GM19372 (cell line): ENCODE data around the gene DPYSL4.

ENCODE experiments used
- ATAC-seq: cut with Tn5 transposase; IDR thresholded peaks from one replicate; pipeline ENCODE4 v1.9.1; 2021; ENCODE audit warnings: mild to moderate bottlenecking, low read depth, moderate library complexity; ENCODE audit not compliant: unreplicated experiment

The DPYSL4 gene

GRCh38 chr10:132175907-132176581 lies 10.7 kb upstream of the DPYSL4 start:
- no peak for ATAC-seq

- no peak for ATAC-seq
These were observed 9.9 kb upstream of the DPYSL4 start for GRCh38 chr10:132176623-132177500.

- ATAC-seq = no peak
These were observed 8.7 kb upstream of the DPYSL4 start for GRCh38 chr10:132178046-132178445.

GRCh38 chr10:132178672-132179545 lies 7.8 kb upstream of the DPYSL4 start:
- no peak for ATAC-seq

DNA sequence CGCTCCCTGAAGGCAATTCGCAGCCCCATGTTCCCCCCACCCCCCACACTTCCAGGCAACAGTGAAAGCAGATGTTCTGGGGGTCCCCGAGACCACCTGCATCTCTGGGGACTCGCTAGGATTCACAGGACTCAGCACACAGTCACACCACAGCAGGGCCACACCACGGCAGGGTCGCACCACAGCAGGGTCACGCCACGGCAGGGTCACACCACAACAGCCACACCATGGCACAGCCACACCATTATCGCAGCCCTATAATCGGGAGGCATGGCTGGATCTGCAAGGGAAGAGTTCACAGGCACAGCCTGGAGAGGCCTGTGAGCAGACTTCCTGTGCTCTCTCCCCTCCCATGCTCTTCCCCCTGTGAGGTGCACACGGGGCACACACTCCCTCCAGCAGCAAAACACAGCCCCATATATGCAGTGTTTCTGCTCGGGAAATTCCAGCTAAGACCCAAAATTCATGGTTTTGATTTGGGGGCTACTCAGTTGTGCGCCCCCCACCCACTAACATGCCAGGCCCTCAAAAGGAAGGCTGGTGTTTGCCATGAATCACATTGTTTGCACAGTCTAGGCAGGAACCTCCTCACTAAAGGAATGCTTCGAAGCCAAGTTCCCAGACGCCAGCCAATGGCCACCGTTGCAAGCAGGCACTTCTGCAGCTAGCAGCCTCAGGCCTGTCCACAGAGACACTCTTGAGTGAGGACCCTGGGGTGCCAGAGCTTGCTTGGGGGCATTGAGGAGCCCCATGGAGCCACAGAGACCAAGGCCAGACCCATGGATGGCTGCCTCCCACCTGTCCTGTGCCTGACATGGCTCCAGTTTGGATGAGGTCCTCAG lies 7.0 kb upstream of the DPYSL4 start:
- ATAC-seq = no peak

GRCh38 chr10:132180736-132181135 lies 6.0 kb upstream of the DPYSL4 start:
- ATAC-seq = no peak

- no peak for ATAC-seq
These were observed 4.9 kb upstream of the DPYSL4 start for GRCh38 chr10:132181691-132182425.

DNA sequence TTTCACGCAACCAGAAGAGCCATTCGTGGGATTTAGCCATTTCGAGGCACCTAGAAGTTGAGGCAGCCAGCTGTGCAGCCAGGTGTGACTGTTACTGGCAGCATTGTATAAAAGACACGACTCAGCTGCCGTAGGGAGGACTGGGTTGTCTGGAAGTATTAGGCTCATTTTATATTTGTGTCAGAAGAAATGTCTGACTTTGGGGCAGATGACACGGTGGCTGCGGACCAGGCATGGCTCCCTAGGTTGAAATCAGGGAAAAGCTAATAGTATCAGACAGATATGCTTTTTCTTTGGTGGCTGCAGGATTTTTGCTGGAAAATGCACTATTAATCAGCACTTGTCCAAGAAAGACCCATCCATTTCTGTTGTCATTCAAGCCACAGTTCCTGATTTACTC lies 4.2 kb upstream of the DPYSL4 start:
- no peak for ATAC-seq

DNA sequence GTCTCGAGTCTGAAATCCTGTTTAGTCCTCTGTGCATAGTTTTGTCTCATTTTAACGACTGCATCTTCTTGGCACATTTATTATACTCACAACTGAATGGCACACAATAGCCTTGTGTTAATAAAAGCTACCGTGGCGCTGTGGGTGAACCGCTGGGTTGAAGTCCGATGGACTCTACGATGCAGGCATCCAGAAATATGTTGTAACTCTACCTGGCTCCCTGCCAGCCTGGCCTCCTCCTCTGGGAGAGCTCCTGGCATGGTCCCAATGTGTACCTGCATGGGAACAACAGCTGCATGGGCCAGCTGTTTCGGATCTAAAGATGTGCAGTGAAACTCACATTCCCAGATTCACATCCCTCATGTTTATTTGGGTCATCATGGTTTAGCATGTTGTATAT lies 3.7 kb upstream of the DPYSL4 start:
- ATAC-seq = no peak

DNA sequence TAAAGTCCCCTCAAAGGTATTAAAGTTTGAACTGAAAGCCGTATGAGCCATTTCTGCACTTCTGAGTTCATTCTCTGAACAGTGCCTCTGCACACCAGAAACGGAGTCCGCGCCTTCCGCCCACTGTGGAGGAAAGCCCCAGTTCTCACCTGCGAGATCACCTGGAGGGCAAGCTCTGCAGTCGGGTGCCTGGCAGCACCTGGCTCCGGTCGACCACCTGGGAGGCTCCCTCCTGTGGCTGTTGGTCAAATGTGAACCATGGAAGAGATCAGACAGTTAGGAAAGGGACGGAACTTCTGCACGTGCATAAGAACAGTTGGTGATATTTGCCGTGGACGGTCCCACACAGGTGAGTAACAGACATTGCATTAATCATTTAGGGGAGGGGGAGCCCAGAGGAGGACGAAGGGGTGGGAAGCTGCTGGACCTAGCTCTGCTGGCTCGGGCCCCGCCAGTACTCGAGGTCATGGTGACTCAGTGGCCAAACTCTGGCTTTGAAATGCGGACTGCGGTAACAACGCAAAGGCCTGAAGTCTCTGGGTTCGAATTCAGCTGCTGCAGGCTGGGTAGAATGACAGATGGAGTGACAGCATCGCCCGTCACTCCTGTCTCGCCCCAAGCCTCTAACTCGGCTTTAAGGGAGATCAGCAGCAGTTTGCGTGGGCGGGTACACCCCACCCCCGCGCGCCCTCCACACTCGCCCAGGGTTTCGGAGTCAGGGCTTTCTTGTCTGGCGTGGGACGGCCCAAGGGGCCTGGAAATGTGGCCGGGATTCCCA lies 1.7 kb upstream of the DPYSL4 start:
- no peak for ATAC-seq

- no peak for ATAC-seq
These were observed 904 bp upstream of the DPYSL4 start for GRCh38 chr10:132185601-132186487.

DNA sequence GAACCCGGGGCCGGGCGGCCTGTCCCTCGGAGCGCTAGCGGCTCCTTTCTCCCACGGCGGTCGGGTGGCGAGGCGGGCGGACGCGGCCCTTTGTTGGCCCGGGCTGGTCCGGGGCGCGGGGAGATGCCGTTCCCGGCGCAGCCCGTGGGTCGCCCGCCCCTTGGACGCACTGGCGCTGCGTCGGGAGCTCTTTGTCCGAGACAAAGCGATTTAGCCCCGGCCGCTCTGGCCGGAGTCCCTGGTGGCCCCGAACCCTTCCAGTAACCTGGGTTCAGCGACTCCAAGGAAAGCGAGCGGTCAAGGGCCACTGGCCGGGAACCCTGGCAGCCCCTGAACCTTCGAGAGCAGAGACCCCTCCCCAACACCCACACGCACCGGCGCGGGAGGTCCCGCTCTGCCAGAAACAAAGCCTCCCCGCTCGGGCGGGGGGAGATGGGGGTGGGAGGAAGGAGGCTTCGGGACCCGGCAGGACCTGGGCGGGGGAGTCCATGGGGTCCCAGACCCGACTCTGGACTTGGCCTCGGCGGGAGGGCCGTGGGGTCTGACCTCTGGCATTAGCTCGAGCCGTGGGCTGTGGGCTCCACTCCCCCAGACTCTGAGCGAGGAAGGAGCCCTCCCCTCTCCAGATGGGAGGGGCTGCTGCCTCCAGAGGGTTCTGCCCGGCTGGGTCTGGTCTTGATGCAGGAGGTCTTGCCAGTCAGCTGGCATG lies 836 bp downstream of the DPYSL4 start:
- no peak for ATAC-seq

- no peak for ATAC-seq
These were observed 1.6 kb downstream of the DPYSL4 start for GRCh38 chr10:132188331-132188730.

DNA sequence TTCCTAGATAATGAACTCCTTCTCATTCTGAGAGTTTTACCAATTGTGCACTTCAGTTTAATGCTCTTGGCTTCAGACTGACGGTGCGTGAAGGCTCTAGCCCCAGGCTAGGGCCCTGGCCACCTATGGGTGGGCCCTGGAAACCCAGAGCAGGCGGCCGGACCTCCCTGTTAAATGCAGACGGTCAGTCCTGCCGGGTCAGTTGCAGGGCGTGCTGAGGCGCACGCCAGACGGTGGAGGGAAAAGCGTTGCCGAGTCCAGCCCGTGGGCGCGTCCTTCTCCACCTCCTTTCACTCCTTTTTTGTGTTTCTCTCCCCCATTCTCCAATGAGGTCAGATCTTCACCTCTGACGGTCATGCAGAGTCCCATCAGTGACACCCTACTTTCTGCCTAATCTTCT lies 2.3 kb downstream of the DPYSL4 start:
- ATAC-seq = no peak

- ATAC-seq = no peak
These were observed 3.2 kb downstream of the DPYSL4 start for GRCh38 chr10:132189810-132190422.

DNA sequence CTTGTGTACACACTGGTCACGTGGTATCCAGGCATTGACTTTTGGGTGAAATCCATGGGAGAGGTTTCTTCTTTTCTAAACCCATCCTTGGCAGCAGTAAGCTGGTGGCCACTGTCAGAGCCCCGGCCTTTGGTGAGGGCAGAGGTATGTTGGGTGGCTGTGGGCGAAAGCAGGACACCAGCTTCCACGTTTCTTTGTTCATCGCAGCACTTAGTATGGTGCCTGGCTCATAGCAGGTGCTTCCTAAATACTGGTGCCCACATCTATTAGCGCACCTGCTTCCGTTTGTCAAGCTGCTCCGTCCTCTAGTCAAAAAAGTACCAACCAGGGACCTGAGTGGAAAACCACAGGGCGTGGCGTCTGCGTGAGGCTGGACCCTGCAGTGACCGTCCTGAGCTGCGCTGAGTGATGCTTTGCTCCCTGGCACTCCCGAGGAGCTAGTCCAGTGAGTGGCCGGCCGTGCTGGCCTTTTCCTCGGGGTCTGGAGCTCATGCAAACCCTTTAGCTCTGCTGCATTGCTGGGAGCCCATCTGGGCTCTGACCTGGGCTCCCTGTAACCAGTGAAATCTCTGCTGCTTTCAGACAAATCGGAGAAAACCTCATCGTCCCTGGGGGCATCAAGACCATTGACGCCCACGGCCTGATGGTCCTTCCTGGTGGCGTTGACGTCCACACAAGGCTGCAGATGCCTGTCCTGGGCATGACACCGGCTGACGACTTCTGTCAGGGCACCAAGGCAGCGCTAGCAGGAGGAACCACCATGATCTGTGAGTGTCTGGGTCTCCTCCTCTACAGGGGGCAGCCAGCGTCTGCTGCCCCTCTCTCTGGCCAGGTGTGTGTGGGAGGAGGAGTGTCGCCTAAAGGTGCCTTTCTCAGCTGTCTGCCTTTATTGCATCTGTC lies 5.6 kb downstream of the DPYSL4 start:
- no peak for ATAC-seq
